Measurements from ENCODE around the gene ZNF524.

- no peak for TF ChIP-seq CTCF (IDR thresholded peaks at IDR 0.05; ENCODE audit: insufficient read depth, low read depth, low read length)
- TF ChIP-seq EZH2 (IDR thresholded peaks at IDR 0.05; ENCODE audit: insufficient read depth, low read length): no peak
These were observed 11.4 kb downstream of the ZNF524 start for GRCh38 chr19:55611300-55611982.
